GM12872 (cell line): ENCODE data around the gene CXXC1.

Experiments used
- CTCF ChIP-seq: IDR thresholded peaks from 3 replicates; pipeline ENCODE4 v1.5.1; 2011; ENCODE audit warnings: low read depth, mild to moderate bottlenecking, low read length, moderate library complexity; ENCODE audit not compliant: insufficient read depth

CXXC1 gene

GRCh38 chr18:50262977-50263376, 24.5 kb downstream of the CXXC1 start:
- no peak for TF ChIP-seq CTCF

GRCh38 chr18:50250935-50251334, 36.6 kb downstream of the CXXC1 start:
- no peak for TF ChIP-seq CTCF

GRCh38 chr18:50249576-50249975, 37.9 kb downstream of the CXXC1 start:
- TF ChIP-seq CTCF: no peak

- no peak for TF ChIP-seq CTCF
Measured at GRCh38 chr18:50247561-50247960, 39.9 kb downstream of the CXXC1 start.

- no peak for TF ChIP-seq CTCF
Measured at GRCh38 chr18:50240080-50240563, 47.4 kb downstream of the CXXC1 start.

GRCh38 chr18:50232419-50232818, 55.1 kb downstream of the CXXC1 start:
- TF ChIP-seq CTCF: no peak
